ENCODE data around the gene IP6K3. TPM values are rescaled to one million over a fixed set of nuclear protein-coding genes. Genes with fewer than 3 reads are reported as not detected.

Gene IP6K3
- total RNA-seq, 1 donor from 2014 or later, result 2.7 TPM

DNA sequence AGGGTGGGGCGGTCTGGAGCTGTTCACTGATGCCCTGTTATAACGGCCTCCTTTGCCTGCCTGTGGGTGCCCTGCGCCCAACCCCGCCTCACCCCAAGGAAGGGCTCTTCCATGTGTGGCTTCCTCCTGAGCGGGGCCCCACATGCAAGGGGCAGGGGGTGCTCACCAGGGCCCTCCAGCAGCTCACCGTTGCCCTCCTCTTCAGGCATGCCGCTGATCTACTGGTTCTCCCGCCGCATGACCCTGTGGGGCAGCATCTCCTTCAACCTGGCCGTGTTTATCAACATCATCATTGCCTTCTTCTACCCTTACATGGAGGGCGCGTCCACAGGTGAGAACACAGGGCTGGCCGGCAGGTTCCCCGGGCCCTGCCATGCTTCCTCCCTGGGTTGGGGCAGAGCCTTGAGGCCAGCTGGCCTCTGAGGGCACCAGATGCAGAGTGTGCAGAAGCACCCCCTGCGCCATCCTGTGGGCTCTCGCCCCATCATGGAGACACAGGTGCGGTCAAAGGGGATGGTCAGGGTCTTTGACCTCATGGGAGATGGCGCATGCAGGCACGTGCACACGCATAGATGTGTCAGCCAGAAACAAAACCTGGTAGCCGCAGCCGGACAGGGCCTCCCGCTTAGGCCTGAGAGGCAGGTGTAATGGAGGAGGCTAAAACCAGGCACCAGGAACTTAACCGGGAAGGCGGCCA is 58.1 kb downstream of the IP6K3 start:
- peaks cover 7% of the 10 kb centered on the region for H3K9me3 Mint-ChIP-seq (ENCODE audit: unreplicated experiment)

DNA sequence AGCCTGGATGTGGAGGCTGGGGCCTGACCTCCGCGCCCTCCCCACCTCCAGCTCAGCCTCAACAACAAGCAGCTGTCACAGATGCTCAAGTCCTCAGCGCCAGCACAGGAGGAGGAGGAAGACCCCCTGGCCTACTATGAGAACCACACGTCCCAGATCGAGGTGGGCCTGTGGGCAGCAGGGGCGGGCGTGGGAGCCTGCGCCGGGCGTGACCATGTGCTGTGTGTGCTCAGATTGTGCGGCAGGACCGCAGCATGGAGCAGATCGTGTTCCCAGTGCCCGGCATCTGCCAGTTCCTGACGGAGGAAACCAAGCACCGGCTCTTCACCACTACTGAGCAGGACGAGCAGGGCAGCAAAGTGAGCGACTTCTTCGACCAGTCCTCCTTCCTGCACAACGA is 58.7 kb downstream of the IP6K3 start:
- H3K9me3 Mint-ChIP-seq (ENCODE audit: unreplicated experiment), result peaks cover 7% of the 10 kb centered on the region
- H3K4me1 Mint-ChIP-seq (ENCODE audit: low read depth, unreplicated experiment), result peaks cover 32% of the 10 kb centered on the region
- no peak overlapping the region for H3K27ac Mint-ChIP-seq (ENCODE audit: unreplicated experiment)
- no peaks in the 10 kb centered on the region for H3K36me3 Mint-ChIP-seq (ENCODE audit: unreplicated experiment)
- no peak for DNase-seq
- H3K27me3 Mint-ChIP-seq (ENCODE audit: unreplicated experiment), result peaks cover 7% of the 10 kb centered on the region
- no peak overlapping the region for H3K4me3 Mint-ChIP-seq (ENCODE audit: unreplicated experiment)
- no peak for TF ChIP-seq CTCF (IDR thresholded peaks at IDR 0.05; ENCODE audit: partially characterized antibody, unreplicated experiment)

More for the DNA sequence above, 58.1 kb downstream of the IP6K3 start:
- no peak overlapping the region for H3K27ac Mint-ChIP-seq (ENCODE audit: unreplicated experiment)
- peaks cover 36% of the 10 kb centered on the region for H3K4me1 Mint-ChIP-seq (ENCODE audit: low read depth, unreplicated experiment)
- no peak for TF ChIP-seq CTCF (IDR thresholded peaks at IDR 0.05; ENCODE audit: partially characterized antibody, unreplicated experiment)
- H3K4me3 Mint-ChIP-seq (ENCODE audit: unreplicated experiment), result no peak overlapping the region
- no peaks in the 10 kb centered on the region for H3K36me3 Mint-ChIP-seq (ENCODE audit: unreplicated experiment)
- H3K27me3 Mint-ChIP-seq (ENCODE audit: unreplicated experiment), result peaks cover 7% of the 10 kb centered on the region
- no peak for DNase-seq

DNA sequence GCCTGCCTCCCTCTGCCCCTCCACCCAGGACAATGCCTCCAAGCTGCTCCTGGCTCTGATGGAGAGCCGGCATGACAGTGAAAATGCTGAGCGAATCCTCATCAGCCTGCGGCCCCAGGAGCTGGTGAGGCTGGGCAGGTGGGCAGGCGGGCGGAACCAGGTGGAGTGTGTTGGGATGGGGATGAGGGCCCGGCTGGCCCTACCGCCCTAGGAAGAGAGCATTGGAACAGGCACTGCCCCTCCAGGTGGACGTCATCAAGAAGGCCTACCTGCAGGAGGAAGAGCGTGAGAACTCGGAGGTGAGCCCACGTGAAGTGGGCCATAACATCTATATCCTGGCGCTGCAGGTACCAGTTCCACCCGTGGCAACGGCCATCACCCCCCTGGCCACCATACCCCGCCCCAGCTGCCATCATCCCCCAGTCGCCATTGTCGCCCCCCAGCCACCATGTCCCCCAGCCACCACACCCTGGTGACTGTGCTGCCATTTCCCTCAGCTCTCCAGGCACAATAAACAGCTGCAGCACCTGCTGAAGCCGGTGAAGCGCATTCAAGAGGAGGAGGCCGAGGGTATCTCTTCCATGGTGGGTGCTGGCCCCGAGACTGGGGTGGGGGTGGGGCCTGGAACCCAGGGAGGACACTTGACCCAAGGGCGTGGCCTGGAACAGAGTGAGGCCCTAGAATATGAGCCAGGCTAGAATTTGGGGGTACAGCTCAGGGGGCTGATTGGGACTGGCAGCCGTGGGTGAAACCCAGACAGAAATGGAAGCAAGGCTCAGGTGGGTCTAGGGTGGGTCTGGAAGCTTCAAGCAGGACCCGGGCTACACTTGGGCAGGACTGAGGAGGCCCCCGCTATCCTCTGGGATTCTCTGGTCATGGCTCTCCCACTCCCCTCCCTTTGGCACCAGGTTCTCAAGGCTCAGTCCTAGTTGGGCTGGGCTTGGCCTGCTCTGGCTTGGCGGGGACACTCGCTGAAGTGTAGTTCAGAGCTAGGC is 59.4 kb downstream of the IP6K3 start:
- H3K4me1 Mint-ChIP-seq (ENCODE audit: low read depth, unreplicated experiment), result peaks cover 25% of the 10 kb centered on the region
- H3K27ac Mint-ChIP-seq (ENCODE audit: unreplicated experiment), result no peak overlapping the region
- no peaks in the 10 kb centered on the region for H3K36me3 Mint-ChIP-seq (ENCODE audit: unreplicated experiment)
- no peak overlapping the region for H3K4me3 Mint-ChIP-seq (ENCODE audit: unreplicated experiment)
- H3K9me3 Mint-ChIP-seq (ENCODE audit: unreplicated experiment), result peaks cover 3% of the 10 kb centered on the region
- no peak for TF ChIP-seq CTCF (IDR thresholded peaks at IDR 0.05; ENCODE audit: partially characterized antibody, unreplicated experiment)
- peaks cover 9% of the 10 kb centered on the region for H3K27me3 Mint-ChIP-seq (ENCODE audit: unreplicated experiment)
- DNase-seq, result no peak

DNA sequence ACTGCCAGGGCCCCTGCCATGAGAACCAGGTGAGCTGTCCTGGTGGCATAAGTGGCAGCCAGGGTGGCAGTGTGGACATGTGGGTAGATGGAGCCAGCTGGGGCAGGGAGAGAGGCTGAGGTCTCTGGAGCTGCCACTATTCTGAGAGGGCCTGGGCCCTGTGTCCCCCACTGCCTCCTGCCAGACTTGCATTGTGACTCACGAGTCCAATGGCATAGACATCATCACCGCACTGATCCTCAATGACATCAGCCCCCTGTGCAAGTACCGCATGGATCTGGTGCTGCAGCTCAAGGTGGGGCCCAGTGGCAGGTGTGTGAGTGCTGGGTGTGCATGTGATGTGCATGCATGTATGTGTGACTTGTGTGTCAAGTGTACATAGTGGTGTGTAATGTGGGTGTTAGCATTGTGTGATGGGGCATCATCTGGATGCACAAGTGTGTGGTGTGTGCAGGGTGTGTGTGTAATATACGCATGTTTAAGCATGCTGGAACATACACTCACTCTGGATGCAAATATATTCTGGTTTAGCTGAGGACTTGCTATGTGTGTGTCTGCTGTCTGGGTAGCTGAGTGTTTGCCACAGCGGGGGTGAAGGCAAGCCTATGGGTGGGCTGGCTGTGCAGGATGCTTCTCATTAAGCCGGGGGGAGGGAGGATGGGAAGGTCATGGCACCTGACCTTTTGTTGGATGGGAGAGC is 60.3 kb downstream of the IP6K3 start:
- Mint-ChIP-seq H3K27me3 (ENCODE audit: unreplicated experiment) (peaks cover 9% of the 10 kb centered on the region), H3K9me3 (ENCODE audit: unreplicated experiment) (peaks cover 3% of the 10 kb centered on the region), H3K36me3 (ENCODE audit: unreplicated experiment) (no peaks in the 10 kb centered on the region), H3K4me3 (ENCODE audit: unreplicated experiment) (no peak overlapping the region), H3K27ac (ENCODE audit: unreplicated experiment) (no peak overlapping the region), H3K4me1 (ENCODE audit: low read depth, unreplicated experiment) (peaks cover 17% of the 10 kb centered on the region)
- TF ChIP-seq CTCF (IDR thresholded peaks at IDR 0.05; ENCODE audit: partially characterized antibody, unreplicated experiment), result no peak
- DNase-seq, result no peak
